H9 (cell line): ENCODE measurements around the gene C2CD2. TPM values are rescaled to one million over a fixed set of nuclear protein-coding genes. Genes with fewer than 3 reads are reported as not detected.

Experiments used
- DNase-seq: peaks from one replicate; pipeline ENCODE4 v3.0.0-alpha.2; 2017
- H2AFZ ChIP-seq: one replicate; pipeline ENCODE4 v1.6.1; 2013; ENCODE audit warnings: mild to moderate bottlenecking, low read length, control low read depth, moderate library complexity
- H2AK5ac ChIP-seq: 2 replicates; pipeline ENCODE4 v1.6.1; 2013; ENCODE audit warnings: low read length, control low read depth, mixed read lengths; ENCODE audit not compliant: insufficient read length
- H2BK120ac ChIP-seq: one replicate; pipeline ENCODE4 v1.6.1; 2013; ENCODE audit warnings: low read depth, mild to moderate bottlenecking, low read length, control low read depth, inconsistent platforms; ENCODE audit not compliant: poor library complexity, severe bottlenecking
- H2BK12ac ChIP-seq: 2 replicates; pipeline ENCODE4 v1.6.1; 2013; ENCODE audit warnings: low read length, control low read depth, mixed read lengths, low read depth; ENCODE audit not compliant: insufficient read length
- H2BK15ac ChIP-seq: 2 replicates; pipeline ENCODE4 v1.6.1; 2013; ENCODE audit warnings: low read depth, low read length, control low read depth
- H2BK20ac ChIP-seq: one replicate; pipeline ENCODE4 v1.6.1; 2013; ENCODE audit warnings: low read depth, mild to moderate bottlenecking, low read length, control low read depth, inconsistent platforms; ENCODE audit not compliant: poor library complexity, severe bottlenecking
- H2BK5ac ChIP-seq: 2 replicates; pipeline ENCODE4 v1.6.1; 2013; ENCODE audit warnings: low read length, control low read depth, mixed read lengths; ENCODE audit not compliant: insufficient read length
- H3K14ac ChIP-seq: 2 replicates; pipeline ENCODE4 v1.6.1; 2013; ENCODE audit warnings: low read length, control low read depth; ENCODE audit not compliant: insufficient read depth
- H3K18ac ChIP-seq: 2 replicates; pipeline ENCODE4 v1.6.1; 2013; ENCODE audit warnings: low read depth, mild to moderate bottlenecking, mixed read lengths, low read length, control low read depth; ENCODE audit not compliant: insufficient read length
- H3K23ac ChIP-seq: 2 replicates; pipeline ENCODE4 v1.6.1; 2013; ENCODE audit warnings: low read length, control low read depth, mixed read lengths, low read depth; ENCODE audit not compliant: insufficient read length
- H3K23me2 ChIP-seq: 2 replicates; pipeline ENCODE4 v1.6.1; 2013; ENCODE audit warnings: low read depth, mild to moderate bottlenecking, mixed read lengths, low read length, control low read depth; ENCODE audit not compliant: insufficient read length, poor library complexity, severe bottlenecking
- H3K27ac ChIP-seq: 2 replicates; pipeline ENCODE4 v1.5.1; 2013; ENCODE audit warnings: low read length, control low read depth, mixed read lengths, low read depth; ENCODE audit not compliant: insufficient read length
- H3K27me3 ChIP-seq: 2 replicates; pipeline ENCODE4 v1.6.1; 2013; ENCODE audit warnings: low read length, control low read depth, inconsistent platforms; ENCODE audit not compliant: insufficient read depth
- H3K4ac ChIP-seq: 2 replicates; pipeline ENCODE4 v1.6.1; 2013; ENCODE audit warnings: low read depth, mild to moderate bottlenecking, control low read depth, inconsistent platforms, low read length, moderate library complexity
- H3K4me1 ChIP-seq: 2 replicates; pipeline ENCODE4 v1.6.1; 2013; ENCODE audit warnings: low read length, control low read depth, inconsistent platforms; ENCODE audit not compliant: insufficient read depth
- H3K4me2 ChIP-seq: 2 replicates; pipeline ENCODE4 v1.6.1; 2013; ENCODE audit warnings: low read length, control low read depth, mixed read lengths; ENCODE audit not compliant: insufficient read length, insufficient read depth
- H3K56ac ChIP-seq: 2 replicates; pipeline ENCODE4 v1.6.1; 2013; ENCODE audit warnings: low read depth, mild to moderate bottlenecking, mixed read lengths, low read length, control low read depth; ENCODE audit not compliant: insufficient read length
- H3K79me1 ChIP-seq: 2 replicates; pipeline ENCODE4 v1.6.1; 2013; ENCODE audit warnings: low read depth, mild to moderate bottlenecking, moderate library complexity, low read length, control low read depth, inconsistent platforms; ENCODE audit not compliant: insufficient read depth, poor library complexity, severe bottlenecking
- H3K79me2 ChIP-seq: 2 replicates; pipeline ENCODE4 v1.6.1; 2013; ENCODE audit warnings: low read length, control low read depth, inconsistent platforms; ENCODE audit not compliant: insufficient read depth
- H3K9ac ChIP-seq: 2 replicates; pipeline ENCODE4 v1.6.1; 2013; ENCODE audit warnings: low read length, control low read depth, mixed read lengths; ENCODE audit not compliant: insufficient read length; ENCODE audit errors: extremely low read depth
- H3K9me3 ChIP-seq: one replicate; pipeline ENCODE4 v1.6.1; 2013; ENCODE audit warnings: low read depth, low read length, inconsistent platforms; ENCODE audit not compliant: control insufficient read depth
- H3T11ph ChIP-seq: one replicate; pipeline ENCODE4 v1.6.1; 2013; ENCODE audit warnings: mild to moderate bottlenecking, low read length, control low read depth, inconsistent platforms
- H4K20me1 ChIP-seq: one replicate; pipeline ENCODE4 v1.6.1; 2013; ENCODE audit not compliant: control insufficient read depth, insufficient read length, insufficient read depth
- H4K5ac ChIP-seq: 2 replicates; pipeline ENCODE4 v1.6.1; 2013; ENCODE audit warnings: low read depth, mild to moderate bottlenecking, mixed read lengths, low read length, control low read depth; ENCODE audit not compliant: insufficient read length
- H4K8ac ChIP-seq: replicated peaks from 2 replicates; pipeline ENCODE4 v1.6.1; 2013; ENCODE audit warnings: low read length, control low read depth, mixed read lengths, low read depth; ENCODE audit not compliant: insufficient read length
- H4K91ac ChIP-seq: 2 replicates; pipeline ENCODE4 v1.6.1; 2013; ENCODE audit warnings: low read depth, mild to moderate bottlenecking, moderate library complexity, mixed read lengths, low read length, control low read depth; ENCODE audit not compliant: insufficient read length
- H3K27ac Mint-ChIP-seq, 3 experiments: 2 replicates in 2 of 3; 3 replicates in 1 of 3; pipeline ENCODE4 v1.8.0; 2020 to 2021; ENCODE audit warnings: mixed read lengths in 3 of 3, mild to moderate bottlenecking in 1 of 3, moderate library complexity in 1 of 3
- H3K27me3 Mint-ChIP-seq: 2 replicates; pipeline ENCODE4 v1.8.0; 2021; ENCODE audit warnings: low read depth, mild to moderate bottlenecking, moderate library complexity, mixed read lengths
- H3K36me3 Mint-ChIP-seq, 3 experiments: 2 replicates in 2 of 3; 3 replicates in 1 of 3; pipeline ENCODE4 v1.8.0; 2020 to 2021; ENCODE audit warnings: low read depth in 3 of 3, mixed read lengths in 3 of 3; ENCODE audit not compliant: insufficient read depth in 1 of 3
- H3K4me1 Mint-ChIP-seq, 2 experiments: 2 replicates each; pipeline ENCODE4 v1.8.0; 2020; ENCODE audit warnings: mixed read lengths in 2 of 2
- H3K4me3 Mint-ChIP-seq, 2 experiments: 2 replicates in 1 of 2; 3 replicates in 1 of 2; pipeline ENCODE4 v1.8.0; 2020 to 2021; ENCODE audit warnings: mild to moderate bottlenecking in 2 of 2, mixed read lengths in 2 of 2, moderate library complexity in 1 of 2
- H3K9me3 Mint-ChIP-seq, 2 experiments: 2 replicates in 1 of 2; 3 replicates in 1 of 2; pipeline ENCODE4 v1.8.0; 2020; ENCODE audit warnings: mild to moderate bottlenecking in 2 of 2, mixed read lengths in 2 of 2, moderate library complexity in 1 of 2
- WGBS: extraction: QIAGEN DNeasy Blood & Tissue Kit; methylation state at CpG from one replicate; pipeline ENCODE4 v1.1.7; 2013; ENCODE audit warnings: missing lambda C conversion rate, low lambda C conversion rate, mixed read lengths; ENCODE audit not compliant: insufficient read length; ENCODE audit errors: extremely low coverage; 5-methylcytosine and 5-hydroxymethylcytosine counted together
- total RNA-seq: library from RNA; stranded (reverse); gene quantifications from 2 replicates; pipeline ENCODE4 v1.2.1, GENCODE V29; 2021
- TF ChIP-seq, protein P1 (sequence below): fragments of 200-600 bp; sonication (generic); conservative IDR thresholded peaks from 3 replicates; pipeline ENCODE4 v1.8.0; 2021; ENCODE audit warnings: antibody characterized with exemption, mild to moderate bottlenecking

Gene C2CD2
- total RNA-seq, 1 experiment from 2014 or later, result 14.6 TPM

DNA sequence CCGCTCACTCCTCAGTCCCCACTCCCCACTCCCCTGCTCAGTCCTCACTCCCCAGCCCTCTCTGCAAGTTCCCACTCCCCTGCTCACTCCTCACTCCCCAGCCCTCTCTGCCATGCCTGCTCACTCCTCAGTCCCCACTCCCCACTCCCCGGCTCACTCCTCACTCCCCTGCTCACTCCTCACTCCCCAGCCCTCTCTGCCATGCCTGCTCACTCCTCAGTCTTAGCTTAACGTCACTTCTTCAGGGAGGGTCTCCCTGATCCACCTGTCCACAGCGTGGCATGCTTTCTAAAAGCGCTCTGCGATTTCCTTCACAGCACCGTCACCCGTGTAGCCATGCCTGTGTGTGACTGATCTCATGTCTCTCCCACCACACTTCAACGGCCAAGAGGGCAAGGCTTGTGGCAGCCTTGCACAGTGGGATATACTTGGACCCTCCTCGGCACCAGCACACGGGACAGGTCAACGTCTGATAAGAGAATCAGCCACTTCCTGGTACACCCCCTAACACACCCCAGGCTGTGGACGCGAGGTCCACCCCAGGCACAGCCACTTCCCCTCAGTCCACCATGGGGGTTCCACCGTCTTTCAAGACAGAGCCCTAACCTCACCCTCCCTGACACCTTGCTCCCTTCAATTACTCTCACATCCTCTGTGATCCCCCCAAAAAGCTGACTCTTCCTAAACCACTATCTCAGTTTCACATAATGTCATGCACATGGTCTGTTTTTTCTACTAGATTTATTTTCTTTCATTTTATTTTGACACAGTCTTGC, 88.6 kb downstream of the C2CD2 start:
- no peaks in the 10 kb centered on the region for H3K9me3 Mint-ChIP-seq
- TF ChIP-seq, protein P1, sequence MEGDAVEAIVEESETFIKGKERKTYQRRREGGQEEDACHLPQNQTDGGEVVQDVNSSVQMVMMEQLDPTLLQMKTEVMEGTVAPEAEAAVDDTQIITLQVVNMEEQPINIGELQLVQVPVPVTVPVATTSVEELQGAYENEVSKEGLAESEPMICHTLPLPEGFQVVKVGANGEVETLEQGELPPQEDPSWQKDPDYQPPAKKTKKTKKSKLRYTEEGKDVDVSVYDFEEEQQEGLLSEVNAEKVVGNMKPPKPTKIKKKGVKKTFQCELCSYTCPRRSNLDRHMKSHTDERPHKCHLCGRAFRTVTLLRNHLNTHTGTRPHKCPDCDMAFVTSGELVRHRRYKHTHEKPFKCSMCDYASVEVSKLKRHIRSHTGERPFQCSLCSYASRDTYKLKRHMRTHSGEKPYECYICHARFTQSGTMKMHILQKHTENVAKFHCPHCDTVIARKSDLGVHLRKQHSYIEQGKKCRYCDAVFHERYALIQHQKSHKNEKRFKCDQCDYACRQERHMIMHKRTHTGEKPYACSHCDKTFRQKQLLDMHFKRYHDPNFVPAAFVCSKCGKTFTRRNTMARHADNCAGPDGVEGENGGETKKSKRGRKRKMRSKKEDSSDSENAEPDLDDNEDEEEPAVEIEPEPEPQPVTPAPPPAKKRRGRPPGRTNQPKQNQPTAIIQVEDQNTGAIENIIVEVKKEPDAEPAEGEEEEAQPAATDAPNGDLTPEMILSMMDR, result no peak

More for the DNA sequence above, 88.6 kb downstream of the C2CD2 start:
- Histone ChIP-seq H3T11ph (no peak overlapping the region), H4K20me1 (no peaks in the 10 kb centered on the region), H3K23ac (no peak overlapping the region), H2BK12ac (no peak overlapping the region), H3K18ac (no peak overlapping the region), H3K79me1 (no peaks in the 10 kb centered on the region), H3K4ac (no peak overlapping the region), H2BK20ac (no peak overlapping the region), H2AFZ (no peak overlapping the region), H4K8ac (no peak overlapping the region), H3K14ac (no peak overlapping the region; the same call in 1 of the 2 replicates), H3K79me2 (no peaks in the 10 kb centered on the region; the same call in 1 of the 2 replicates), H3K27ac (no peak overlapping the region), H2BK15ac (no peak overlapping the region), H3K23me2 (no peaks in the 10 kb centered on the region), H4K91ac (no peak overlapping the region), H3K4me1 (no peaks in the 10 kb centered on the region), H2BK5ac (no peak overlapping the region), H3K27me3 (no peaks in the 10 kb centered on the region), H3K9ac (no peak overlapping the region), H3K56ac (no peak overlapping the region), H3K4me2 (no peak overlapping the region), H2BK120ac (no peak overlapping the region), H2AK5ac (no peak overlapping the region), H4K5ac (no peak overlapping the region), H3K9me3 (no peaks in the 10 kb centered on the region)
- H3K4me3 Mint-ChIP-seq, result no peak overlapping the region
- H3K27me3 Mint-ChIP-seq, result no peaks in the 10 kb centered on the region
- H3K4me1 Mint-ChIP-seq, result peaks cover 15 to 19% of the 10 kb centered on the region in 2 experiments
- no CpG with 5 or more reads among the region's 15 CpGs for WGBS
- no peaks in the 10 kb centered on the region for H3K36me3 Mint-ChIP-seq
- no peak for DNase-seq
- H3K27ac Mint-ChIP-seq, result peak overlapping the region in 2 of 3 experiments; percentile 19 to 77; a peak in 4 of 7 replicates
